Activated effector memory CD4-positive, alpha-beta T cell treated with anti-CD3 and anti-CD28 coated beads, Interleukin-2, amount 50 U/mL, for 16 hours (primary cell): ENCODE measurements around the gene IL12RB2.

Source experiments
- DNase-seq: peaks from one replicate; pipeline ENCODE4 v3.0.0-alpha.2; 2020

Gene IL12RB2

DNA sequence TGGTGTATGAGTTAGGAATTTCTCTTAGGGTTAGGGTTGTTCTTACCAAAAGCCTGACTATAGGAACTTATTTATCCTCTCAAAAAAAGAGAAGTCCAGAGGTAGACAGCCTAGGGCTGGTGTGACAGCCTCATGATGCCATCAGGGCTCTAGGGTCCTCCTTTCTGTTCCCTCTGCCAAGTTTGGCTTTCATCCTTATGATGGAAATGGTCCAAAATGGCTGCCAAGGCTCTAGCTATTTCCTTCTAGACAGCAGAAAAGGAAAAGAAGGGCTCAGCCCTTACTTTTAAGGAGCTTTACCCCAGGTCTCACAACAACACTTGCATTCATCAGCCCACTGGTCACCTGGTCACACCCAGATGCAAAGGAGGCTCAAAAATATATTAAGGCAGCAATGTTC lies 44.5 kb downstream of the IL12RB2 start:
- DNase-seq = no peak

DNA sequence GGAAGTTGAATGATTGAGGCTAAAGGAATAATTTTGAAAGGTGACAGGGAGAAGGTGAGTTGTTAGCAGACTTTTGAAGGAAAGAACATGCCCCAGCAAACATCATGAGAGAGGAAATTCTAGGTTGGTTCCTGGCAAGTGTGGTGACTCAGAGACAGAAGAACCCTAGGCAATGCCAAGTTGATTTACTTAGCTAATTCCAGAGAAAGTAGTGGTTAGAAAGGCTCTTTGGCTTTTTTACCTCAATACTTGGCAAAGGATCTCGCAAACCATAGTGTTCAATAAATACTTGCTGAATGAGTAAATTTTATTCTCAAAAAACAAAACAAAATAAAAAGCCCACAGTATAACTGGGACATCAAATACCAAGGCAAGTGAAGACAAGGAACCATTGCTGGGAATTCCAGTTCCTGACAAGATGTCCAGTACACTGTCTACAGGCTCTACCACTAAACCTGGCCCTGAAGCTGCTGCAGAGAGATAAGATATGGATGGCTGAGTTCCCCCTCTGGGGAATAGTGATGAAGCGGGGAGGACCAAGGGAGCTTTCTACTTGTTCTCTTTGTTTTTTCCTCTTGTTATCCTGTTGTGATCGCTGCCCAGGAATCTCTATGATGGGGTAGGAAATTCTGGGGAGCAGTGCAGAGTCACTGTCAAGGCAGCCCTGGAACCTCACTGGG lies 48.2 kb downstream of the IL12RB2 start:
- DNase-seq = no peak

DNA sequence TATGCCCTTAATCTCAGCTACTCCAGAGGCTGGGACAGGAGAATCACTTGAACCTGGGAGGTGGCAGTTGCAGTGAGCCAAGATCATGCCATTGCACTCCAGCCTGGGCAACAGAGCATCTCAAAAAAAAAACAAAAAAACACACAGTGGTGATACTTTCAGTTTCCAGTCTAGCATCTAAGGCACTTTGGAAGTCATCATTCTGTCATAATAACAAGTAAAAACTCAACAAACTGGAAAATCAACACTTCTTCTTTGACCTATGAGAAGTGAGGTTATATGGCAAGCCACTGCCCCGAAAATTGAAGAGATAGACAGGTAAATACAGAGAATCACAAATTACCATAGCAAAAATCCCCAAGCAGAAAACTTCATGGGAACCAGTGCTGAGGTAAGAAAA lies 51.9 kb downstream of the IL12RB2 start:
- no peak for DNase-seq

DNA sequence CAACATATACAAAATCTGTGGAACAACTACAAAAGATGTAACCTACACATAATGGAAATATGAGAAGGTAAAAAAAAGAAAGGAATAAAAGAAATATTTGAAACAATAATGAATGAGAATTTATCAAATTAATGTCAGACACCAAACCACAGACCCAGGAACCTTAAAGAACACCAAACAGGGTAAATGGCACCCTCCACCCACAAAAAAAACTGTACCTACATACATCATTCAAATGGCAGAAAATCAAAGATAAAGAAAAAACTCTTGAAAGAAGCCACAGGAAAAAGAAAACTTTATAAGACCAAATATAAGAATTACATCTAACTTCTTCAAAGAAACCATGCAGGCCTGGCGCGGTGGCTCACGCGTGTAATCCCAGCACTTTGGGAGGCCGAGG lies 54.0 kb downstream of the IL12RB2 start:
- no peak for DNase-seq

DNA sequence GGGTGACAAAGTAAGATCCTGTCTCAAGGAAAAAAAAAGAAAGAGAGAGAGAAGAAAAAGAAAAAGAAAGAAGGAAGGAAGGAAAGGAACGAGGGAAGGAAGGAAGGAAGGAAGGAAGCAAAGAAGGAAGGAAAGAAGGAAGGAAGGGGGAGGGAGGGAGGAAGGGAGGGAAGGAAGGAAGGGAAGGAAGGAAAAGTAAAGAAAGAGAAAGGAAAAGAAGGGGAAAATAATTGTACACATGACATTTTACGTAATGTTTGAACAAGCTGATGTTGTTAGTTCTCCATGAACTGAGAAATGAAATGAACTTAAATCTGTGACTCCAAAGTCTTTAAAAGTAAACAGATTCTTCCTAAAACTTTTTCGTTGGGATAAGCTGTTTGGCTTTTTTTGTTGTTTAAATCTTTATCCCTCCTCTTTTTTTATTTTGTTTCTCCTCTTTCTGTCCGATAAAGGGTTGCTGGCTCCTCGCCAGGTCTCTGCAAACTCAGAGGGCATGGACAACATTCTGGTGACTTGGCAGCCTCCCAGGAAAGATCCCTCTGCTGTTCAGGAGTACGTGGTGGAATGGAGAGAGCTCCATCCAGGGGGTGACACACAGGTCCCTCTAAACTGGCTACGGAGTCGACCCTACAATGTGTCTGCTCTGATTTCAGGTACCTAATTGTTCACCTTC lies 59.8 kb downstream of the IL12RB2 start:
- DNase-seq = no peak

DNA sequence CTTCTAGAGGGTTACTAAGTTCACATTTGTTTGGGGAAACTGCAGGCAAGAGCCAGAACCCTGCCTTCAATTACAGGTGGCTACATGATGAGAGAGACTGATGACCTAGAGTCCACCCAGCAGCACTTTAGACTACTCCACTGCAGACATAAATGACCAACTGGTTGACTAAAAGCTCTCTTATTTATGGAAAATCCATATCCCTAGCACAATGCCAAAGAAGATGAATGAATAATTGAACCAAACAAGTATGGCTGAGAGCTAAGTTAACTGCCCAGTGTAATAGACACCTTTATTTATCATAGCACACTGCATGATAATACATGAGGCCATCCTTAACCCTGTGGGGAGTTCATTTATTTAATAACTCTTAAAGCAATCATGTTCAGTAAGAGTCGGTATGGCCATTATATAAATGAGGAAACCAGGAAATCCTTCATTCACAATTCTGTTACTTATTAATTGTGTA lies 60.4 kb downstream of the IL12RB2 start:
- DNase-seq = no peak

DNA sequence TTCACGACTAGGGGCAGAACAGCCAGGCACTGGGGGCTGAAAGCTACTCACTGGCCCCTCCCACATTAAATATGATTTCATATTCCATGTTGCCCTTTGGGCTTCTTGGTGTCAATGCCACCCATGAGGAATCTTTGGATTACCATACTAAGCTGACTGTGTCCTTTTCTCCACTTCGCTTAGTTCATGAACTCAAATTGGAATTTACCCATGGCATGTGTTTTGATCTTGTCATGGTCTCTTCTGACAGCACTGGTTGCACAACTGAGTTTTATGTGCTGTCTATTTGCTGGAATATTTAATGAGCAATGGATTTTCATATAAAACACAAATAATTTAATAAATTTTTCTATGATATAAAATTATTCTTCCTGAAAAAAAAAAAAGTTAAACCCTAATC lies 63.4 kb downstream of the IL12RB2 start:
- no peak for DNase-seq

DNA sequence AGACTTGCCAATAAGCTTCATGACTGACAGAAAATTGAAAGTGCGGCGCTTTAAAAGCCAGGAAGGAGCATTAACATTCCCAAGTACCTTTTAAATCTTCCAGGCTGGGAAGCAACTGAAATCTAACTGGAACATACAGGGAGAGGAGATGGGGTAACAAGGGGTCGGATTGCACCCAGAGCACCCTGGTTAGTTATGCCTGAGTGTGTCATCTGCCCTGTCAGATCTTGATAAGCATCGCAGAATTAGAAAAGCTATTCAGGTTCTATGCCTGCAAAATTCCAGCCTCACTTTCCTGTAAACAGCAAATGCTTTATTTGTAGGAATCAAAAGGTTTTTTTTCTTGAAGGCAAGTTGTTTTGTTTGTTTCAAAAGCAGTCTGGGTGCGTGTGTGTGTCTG lies 64.0 kb downstream of the IL12RB2 start:
- no peak for DNase-seq

DNA sequence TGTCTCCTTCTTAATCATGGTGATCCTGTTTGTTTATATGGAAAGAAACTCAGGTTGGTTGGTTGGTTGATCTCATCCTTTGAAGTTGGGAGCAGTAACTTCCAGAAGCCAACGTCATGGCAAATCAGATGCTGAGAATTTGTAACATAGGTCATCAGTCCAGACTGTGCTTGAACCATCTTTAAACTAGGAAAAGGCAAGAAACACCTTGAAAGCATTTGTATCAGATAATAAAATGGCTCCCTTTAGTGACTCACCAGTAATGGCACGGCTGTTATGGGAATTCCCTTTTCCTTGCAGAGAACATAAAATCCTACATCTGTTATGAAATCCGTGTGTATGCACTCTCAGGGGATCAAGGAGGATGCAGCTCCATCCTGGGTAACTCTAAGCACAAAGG lies 64.5 kb downstream of the IL12RB2 start:
- no peak for DNase-seq

DNA sequence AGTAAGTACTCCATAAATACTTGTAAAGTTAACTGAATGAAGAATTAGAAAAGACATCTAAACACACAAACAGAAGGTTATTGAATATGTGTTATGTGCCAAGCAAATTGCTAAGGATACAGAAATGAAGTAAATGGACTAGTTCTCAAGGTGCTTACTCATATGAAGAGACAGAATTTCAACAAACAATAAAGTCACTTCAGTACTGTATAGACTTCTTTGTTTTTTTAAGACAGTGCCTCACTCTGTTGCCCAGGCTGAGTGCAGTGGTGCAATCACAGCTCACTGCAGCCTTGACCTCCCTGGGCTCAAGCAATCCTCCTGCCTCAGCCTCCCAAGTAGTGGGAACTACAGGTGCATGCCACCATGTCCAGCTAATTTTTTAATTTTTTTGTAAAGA lies 65.2 kb downstream of the IL12RB2 start:
- no peak for DNase-seq

DNA sequence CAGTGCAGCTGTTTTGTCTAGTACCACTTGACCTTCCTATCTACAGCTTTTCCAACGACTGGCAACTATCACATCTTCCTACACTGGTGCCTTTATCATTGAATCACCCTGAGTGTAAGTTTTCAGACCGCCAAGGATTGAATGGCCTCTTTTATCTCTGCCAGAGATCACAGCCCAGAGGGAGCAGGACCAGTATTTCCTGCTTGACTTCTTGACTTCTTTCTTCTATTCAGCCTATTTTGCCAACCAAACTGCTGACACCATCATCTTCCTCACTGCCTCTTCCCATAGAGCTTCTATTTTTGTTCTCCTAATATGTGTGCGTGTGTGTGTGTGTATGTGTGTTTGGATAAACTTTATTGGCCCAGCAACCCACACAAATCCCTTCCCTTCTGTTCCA lies 68.7 kb downstream of the IL12RB2 start:
- DNase-seq = no peak

DNA sequence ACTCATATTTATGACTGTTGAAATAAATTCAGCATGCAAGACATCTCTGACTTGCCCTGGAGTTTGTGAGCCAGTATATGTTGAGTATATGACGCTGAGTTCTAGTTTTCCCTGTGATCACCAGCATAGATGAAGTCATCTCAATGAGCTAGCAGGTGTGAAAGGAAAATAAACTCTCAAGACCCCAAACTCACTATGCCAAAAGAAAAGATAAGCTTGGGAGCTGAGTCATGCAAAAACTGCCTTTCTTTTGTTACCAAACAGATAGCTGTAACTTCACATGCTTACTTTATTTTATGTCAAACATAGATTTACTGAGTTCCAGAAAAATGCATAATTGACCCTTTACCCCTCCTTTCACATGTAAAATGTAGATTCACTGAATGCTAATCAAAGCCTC lies 69.6 kb downstream of the IL12RB2 start:
- no peak for DNase-seq

DNA sequence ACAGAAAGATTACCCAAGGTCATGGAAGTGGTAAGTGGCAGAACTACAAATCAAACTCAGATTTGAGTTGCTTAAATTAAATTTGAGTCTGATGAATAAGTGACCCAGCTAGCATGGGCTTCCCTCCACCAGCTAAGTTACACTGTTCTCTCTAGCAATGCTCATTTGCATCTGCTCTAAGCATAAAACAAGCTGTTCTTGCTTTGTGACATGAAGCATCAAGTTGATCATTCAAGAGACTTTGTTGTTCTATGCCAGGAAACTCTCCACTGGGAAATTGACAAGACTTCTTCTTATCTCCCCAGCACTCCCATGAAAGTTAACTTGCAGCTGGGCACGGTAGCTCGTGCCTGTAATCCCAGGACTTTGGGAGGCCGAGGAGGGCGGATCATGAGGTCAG lies 73.5 kb downstream of the IL12RB2 start:
- no peak for DNase-seq

DNA sequence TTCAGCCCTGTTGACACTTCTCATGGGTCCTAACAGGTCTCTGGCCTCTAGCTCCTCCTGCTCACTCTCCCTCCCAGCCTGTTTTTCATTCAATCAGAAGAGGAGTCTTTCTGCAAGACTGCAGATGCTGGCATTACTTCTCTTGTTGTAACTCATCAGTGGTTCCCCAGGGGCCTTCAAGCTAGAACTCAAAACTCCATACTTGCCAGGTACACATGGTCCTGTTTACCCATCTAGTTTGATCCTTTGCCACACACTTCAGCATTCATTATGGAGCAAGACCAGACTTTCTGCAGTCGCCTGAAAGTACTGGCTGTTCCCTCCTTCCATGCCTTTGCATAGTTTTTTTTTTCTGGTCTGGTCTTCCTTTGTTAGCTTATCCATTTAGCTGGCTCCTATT lies 74.6 kb downstream of the IL12RB2 start:
- DNase-seq = no peak

DNA sequence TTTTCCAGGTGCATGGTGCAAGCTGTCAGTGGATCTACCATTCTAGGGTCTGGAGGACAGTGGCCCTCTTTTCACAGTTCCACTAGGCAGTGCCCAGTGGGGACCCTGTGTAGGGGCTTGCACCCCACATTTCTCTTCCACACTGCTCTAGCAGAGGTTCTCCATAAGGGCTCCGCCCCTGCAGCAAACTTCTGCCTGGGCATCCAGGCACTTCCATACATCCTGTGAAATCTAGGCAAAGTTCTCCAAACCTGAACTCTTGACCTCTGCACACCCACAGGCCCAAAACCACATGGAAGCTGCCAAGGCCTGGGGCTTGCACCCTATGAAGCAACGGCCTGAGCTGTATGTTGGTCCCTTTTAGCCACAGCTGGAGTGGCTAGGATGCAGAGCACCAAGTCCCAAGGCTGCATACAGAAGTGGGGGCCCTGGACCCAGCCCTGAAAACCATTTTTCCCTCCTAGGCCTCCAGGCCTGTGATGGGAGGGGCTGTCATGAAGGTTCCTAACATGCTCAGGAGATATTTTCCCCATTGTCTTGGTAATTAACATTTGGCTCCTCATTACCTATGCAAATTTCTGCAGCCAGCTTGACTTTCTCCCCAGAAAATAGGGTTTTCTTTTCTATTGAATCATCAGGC lies 76.4 kb downstream of the IL12RB2 start:
- DNase-seq = no peak

DNA sequence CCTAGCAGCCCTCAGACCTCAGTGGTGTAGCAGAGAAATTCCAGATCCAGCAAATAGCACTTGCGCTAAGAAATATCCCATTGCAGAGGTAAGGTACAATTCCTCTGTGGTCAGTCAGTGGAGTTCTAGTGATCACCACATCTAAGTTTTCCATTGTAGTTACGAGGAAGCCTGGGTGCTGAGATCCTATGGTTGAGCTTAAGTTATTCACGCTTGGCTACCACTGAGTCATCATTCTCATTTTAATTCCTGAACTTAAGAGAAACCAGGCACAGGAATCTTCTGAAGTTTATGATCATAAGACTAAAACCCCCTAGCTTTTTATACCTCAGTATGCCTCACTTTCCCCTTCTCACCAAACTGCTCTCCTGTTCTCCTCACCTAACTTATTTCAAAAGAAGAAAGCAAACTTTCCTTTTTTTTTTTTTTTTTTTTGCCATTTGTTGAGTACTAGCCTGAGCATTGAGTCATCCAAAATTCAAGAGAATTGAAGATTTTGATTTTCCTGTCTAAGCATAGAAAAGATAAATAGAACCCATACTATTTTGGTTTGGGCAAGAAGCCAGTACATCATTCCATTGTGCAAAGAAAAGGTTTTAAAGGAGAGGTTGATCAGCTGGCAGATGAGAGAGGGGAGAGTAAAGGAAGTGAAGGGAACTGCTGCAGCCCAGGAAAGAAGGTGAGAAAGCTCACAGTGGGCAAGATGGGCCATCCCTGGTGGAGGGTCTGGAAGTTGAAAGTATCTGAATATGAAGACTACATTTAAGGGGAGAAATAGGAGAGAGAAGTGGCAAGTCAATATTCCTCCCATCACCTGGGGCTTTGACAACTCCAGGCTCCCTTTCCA lies 82.6 kb downstream of the IL12RB2 start:
- DNase-seq = no peak

DNA sequence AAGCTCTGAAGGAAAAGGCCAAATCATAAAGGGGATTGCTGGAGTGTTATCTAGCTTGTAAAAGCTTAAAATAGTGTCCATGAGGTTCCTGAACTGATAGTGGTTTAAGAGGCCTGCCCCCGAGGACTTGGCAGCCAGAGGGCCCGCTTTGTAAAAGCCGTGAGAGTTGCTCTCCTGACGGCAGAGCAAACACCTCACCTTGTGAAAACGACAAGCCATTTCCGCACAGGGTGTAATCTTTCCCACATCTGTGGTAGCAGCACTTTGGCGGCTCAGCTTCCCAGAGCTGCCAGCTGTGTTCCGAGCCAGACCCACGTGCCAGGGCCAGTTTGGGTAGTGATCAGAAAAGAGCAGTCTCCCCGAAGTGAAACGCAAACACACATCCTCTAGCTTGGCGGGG lies 85.6 kb downstream of the IL12RB2 start:
- no peak for DNase-seq

DNA sequence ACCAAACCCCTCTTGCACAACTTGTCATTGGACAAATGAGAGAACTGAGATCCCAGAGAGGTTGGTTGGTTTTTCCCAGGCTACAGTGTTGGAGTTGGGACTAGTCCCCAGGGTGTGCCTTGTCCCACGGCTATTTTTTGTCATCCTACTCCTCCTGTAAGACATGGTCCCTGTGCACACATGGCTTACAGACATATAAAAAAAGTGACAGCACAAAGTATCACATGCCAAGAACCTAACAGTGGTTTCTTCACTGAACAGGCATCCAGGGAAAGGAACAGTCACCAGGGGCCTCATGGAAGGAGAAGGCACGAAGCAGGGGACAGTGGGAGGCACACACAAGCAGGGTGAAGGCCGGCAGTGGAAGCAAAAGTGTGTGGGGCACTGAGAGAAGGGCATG lies 86.1 kb downstream of the IL12RB2 start:
- DNase-seq = no peak

DNA sequence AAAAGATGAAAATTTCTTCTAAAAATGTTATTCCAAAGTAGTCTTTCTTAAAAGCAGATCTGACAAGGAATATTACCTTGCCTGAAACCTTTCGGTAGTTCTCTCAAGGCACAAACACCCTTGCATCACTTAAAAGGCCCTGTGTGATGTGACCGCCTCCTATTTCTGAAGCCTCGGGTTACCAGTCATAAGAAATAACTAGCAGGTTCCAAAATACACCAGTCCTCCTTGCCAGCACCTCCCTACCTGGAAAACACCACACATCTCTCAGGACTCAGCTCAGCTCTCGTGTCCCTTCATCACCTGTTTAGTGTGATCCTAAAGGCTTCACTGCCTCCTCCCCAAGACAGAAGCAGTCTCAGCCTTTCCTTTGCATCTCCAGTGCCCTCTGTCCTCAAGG lies 86.9 kb downstream of the IL12RB2 start:
- no peak for DNase-seq

DNA sequence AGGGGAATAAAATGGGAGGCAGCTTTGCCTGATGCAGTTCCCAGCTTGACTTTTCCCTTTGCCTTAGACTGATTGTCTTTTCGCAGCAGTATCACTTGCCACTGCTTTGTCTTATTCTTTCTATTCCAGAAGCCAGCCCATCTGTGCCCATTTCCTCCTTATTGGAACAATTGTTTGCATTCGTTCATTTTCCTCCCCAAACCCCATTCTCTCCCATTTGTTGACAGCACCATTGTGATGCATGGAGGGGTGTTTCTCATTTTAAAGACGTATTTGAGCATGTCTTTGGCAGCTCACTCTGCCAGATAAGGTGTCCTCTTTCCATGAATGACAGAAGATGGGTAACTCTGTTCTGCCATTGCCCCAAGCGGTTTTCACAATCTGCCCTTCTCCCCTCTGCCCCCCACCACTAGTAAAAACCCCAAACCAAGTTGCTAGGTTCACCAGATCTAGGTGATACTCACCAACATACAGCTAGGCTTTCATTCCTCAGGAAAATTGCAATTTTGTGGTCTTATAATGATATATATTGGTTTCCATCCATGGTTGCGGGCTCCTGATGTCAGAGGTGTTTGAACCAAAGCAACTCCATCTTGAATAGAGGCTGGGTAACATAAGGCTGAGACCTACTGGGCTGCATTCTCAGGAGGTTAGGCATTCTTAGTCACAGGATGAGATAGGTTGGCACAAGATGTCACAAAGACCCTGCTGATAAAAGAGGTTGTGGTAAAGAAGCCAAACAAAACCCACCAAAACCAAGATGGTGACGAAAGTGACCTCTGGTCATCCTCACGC lies 91.7 kb downstream of the IL12RB2 start:
- no peak for DNase-seq

DNA sequence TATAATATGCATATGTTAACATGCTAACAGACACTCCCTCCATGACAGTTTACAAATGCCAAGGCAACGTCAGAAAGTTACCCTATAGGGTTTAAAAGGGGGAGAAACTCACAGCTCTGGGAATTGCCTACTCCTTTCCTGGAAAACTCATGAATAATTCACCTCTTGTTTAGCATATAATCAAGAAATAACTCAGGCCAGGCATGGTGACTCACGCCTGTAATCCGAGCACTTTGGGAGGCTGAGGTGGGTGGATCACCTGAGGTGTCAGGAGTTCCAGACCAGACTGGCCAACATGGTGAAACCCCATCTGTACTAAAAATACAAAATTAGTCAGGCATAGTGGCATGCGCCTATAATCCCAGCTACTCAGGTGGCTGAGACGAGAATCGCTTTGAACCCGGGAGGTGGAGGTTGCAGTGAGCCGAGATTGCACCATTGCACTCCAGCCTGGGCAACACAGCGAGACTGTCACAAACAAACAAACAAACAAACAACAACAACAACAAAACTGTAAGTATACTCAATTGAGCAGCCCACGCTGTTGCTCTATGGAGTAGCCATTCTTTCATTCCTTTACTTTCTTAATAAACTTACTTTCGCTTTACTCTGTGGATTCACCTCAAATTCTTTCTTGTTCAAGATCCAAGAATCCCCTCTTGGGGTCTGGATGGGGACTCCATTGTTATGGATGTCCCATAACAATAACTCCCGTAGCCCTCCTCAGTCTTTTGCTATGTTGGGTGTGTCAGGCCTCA lies 92.5 kb downstream of the IL12RB2 start:
- DNase-seq = peak; percentile 72

DNA sequence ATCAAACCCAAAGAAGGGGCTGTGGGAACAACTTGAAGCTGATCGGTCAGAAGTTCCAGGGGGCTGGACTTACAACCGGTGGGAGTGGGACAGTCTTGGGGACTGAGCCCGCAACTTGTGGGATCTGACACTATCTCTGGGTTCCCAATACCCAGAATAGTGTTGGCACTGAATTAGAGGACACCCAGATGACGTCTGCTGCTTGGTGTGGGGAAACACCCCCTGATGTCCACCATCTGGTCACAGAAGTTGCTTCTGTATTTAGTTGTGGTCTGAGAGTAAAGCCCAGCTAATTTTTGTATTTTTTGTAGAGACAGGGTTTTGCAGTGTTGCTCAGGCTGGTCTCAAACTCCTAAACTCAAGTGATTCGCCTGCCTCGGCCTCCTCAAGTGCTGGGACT lies 93.8 kb downstream of the IL12RB2 start:
- no peak for DNase-seq
